Stimulated activated CD8-positive, alpha-beta memory T cell treated with anti-CD3 and anti-CD28 coated beads, Interleukin-15, amount 100 ng/mL, for 48 hours (primary cell): ENCODE data around the gene SMIM44.

Experiments used
- DNase-seq, 2 donors: peaks; one replicate each; pipeline ENCODE4 v3.0.0-alpha.2; 2020; ENCODE audit warnings: low read depth in 2 of 2

SMIM44 gene

GRCh38 chr19:3434630-3435553, 48.3 kb downstream of the SMIM44 start:
- peak; percentile 96 for DNase-seq

DNA sequence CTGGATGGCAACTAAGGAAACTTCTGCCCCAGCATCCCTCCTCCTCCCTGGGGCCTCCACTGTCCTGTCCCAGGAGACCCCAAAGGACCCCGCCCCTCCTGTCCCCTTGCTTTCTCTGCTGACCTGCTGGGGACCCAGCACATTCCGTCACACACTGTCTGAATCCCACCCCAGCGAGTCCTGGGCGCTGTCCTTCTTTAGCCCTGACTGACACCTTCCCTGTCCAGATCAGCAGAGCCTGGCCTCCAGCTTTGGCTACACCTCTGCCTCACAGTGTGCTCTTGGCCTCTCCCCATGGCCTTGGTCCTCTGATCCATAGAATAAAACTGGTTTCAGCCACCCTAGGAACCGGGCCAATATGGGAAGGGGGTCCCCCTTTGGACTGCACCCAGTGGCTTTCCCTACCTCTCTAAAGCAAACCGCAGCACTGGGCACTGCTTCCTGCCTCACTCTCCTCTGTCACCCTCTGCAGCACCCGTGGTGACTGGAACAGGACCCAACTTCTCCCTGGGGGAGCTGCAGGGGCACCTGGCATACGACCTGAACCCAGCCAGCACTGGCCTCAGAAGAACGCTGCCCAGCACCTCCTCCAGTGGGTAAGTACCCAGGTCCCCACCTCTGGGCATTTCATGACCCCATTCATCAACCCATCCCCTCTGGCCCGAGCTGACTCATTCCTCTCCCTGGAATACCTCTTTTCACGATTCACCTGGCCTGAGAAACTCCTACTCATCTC, 49.3 kb downstream of the SMIM44 start:
- DNase-seq = no peak

DNA sequence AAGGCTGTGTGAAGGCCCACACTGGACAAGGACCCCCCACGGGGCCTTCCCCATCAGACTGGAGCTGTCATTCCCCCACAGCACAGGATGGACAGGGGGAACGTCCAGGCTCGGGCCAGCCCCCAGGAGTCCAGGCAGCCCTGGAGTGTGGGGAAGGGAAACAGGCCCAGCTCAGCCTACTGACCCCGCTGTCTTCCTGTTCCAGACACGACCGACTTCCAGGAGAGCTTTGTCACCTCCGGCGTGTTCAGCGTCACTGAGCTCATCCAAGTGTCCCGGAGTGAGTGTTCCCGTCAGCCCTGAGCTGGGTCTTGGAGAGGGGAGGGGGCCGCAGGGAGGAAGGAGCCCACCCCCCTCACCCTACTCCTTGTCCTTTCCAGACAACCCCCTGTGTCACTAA, 49.9 kb downstream of the SMIM44 start:
- DNase-seq = no peak
